ENCODE results near the gene BCL7A. TPM values are rescaled to one million over a fixed set of nuclear protein-coding genes. Genes with fewer than 3 reads are reported as not detected.

The BCL7A gene
- total and polyA plus RNA-seq, 2 experiments from 2014 or later: 19.1 to 30.5 TPM

DNA sequence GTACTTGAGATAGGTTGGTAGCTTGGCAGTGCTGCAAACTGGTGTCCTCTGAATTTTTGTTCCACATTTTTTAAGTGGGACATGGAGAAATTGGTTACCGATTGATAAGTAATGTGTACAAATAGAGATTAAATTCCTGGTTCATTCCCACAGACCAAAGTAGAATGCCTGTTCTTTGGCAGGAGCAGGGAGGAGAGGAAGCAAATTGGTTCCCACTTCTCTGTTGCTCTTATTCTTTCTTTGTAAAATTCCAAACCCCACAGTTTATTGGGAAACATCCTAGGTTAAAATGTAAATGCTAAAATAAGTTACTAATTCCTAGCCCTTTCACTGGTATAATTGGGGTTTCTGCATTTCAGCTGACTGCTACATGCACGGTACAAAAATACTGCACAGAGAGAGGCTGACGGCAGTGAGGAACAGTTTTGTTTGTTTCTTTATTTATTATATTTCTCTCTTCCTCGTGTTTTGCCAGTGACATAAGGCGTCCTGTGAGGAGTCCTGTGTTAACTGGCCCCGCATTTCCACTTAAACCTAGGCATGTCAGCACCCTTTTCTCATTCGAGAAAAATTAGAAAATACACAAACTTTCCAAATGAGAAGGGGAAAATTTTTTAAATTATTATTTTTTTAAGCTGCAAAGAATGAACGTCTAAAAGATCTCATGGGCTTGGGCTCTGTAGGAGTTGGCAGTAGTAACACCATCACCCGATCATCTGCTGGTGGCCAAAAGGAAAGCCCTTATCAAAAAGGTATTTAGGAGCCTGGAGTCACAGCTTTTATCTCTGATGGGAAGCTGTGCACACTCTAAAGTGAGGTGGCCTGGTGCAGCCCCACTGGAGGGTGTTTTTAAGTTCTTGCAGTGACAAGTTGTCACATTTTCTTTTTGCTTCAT, 25.4 kb upstream of the BCL7A start:
- Histone ChIP-seq H3K4me1 (ENCODE audit: low read depth) (peaks cover 14% of the 10 kb centered on the region), H3K4me3 (no peak overlapping the region), H3K36me3 (no peaks in the 10 kb centered on the region), H3K27me3 (no peaks in the 10 kb centered on the region), H3K9me3 (ENCODE audit: low read depth) (no peaks in the 10 kb centered on the region), H3K27ac (peak overlapping the region; percentile 83)
- peak in 1 of 2 donors; percentile 5 for DNase-seq (ENCODE audit: low read depth in 1 of 2, low spot score in 1 of 2)
- TF ChIP-seq, protein P1, sequence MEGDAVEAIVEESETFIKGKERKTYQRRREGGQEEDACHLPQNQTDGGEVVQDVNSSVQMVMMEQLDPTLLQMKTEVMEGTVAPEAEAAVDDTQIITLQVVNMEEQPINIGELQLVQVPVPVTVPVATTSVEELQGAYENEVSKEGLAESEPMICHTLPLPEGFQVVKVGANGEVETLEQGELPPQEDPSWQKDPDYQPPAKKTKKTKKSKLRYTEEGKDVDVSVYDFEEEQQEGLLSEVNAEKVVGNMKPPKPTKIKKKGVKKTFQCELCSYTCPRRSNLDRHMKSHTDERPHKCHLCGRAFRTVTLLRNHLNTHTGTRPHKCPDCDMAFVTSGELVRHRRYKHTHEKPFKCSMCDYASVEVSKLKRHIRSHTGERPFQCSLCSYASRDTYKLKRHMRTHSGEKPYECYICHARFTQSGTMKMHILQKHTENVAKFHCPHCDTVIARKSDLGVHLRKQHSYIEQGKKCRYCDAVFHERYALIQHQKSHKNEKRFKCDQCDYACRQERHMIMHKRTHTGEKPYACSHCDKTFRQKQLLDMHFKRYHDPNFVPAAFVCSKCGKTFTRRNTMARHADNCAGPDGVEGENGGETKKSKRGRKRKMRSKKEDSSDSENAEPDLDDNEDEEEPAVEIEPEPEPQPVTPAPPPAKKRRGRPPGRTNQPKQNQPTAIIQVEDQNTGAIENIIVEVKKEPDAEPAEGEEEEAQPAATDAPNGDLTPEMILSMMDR (IDR thresholded peaks at IDR 0.05; ENCODE audit: low read depth, low read length): no peak

DNA sequence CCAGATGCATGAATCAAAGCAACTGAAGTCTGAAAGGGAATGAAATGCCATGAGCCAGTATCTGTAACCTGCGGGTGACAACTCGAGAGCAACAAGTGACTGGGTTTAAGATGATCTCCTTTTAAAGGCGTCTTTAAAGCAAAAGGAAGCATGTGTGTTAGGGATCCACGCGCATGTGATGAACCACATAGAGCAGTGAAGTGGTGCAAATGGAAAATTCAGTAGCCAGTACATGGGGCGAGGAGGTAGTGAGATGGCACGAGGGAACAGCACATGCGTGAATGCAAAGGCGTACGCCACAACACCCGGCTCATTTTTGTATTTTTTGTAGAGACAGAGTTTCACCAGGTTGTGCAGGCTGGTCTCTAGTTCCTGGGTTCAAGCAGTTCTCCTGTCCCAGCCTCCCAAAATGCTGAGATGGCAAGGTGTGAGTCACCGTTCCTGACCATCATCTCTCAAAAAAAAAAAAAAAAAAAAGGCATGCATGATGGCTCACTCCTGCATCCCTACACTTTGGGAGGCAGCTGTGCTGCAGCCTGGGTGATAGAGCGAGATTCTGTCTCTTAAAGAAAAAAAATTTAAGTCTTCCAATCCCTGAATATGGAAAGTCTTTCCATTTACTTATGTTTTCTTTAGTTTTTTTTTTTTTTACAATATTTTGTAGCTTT, 24.6 kb upstream of the BCL7A start:
- DNase-seq (ENCODE audit: low read depth in 1 of 2, low spot score in 1 of 2): peak in 1 of 2 donors; percentile 55
- H3K27ac ChIP-seq: peak overlapping the region; percentile 83
- no peak overlapping the region for H3K4me3 ChIP-seq
- no peaks in the 10 kb centered on the region for H3K9me3 ChIP-seq (ENCODE audit: low read depth)
- no peaks in the 10 kb centered on the region for H3K36me3 ChIP-seq
- TF ChIP-seq, protein P1 (IDR thresholded peaks at IDR 0.05; ENCODE audit: low read depth, low read length): no peak
- peaks cover 14% of the 10 kb centered on the region for H3K4me1 ChIP-seq (ENCODE audit: low read depth)
- H3K27me3 ChIP-seq: no peaks in the 10 kb centered on the region

DNA sequence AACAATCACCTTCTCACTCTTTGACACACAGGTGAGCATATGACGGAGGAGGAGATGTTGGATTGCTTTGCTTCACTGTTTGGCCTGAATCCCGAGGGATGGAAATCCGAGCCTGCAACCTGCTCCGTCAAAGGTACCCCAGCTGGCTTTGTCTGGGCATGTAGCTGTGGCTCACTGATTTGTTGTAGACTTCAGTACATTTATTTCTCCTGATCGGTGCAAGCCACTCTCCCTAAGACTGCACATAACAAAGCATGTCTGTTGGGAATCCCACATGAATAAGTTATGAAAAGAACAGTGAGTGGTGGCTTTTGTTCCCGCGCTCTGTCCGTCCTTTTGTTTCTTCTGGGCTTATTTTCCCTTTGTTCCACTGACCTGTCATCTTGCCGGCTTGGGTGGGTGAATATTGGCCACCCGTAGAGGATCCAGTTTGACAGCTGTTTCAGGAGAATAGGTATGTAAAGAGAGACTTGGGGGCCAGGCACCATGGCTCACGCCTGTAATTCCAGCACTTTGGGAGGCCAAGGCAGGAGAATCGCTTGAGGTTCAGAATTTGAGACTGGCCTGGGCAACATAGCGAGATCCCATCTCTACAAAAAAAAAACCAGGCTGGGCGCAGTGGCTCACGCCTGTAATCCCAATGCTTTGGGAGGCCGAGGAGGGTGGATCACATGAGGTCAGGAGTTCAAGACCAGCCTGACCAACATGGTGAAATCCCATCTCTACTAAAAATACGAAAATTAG, 20.0 kb upstream of the BCL7A start:
- Histone ChIP-seq H3K4me3 (no peak overlapping the region), H3K27ac (no peak overlapping the region), H3K36me3 (no peaks in the 10 kb centered on the region), H3K9me3 (ENCODE audit: low read depth) (no peaks in the 10 kb centered on the region), H3K4me1 (ENCODE audit: low read depth) (peaks cover 17% of the 10 kb centered on the region), H3K27me3 (no peaks in the 10 kb centered on the region)
- DNase-seq (ENCODE audit: low read depth in 1 of 2, low spot score in 1 of 2): no peak
- TF ChIP-seq, protein P1 (IDR thresholded peaks at IDR 0.05; ENCODE audit: low read depth, low read length): no peak

DNA sequence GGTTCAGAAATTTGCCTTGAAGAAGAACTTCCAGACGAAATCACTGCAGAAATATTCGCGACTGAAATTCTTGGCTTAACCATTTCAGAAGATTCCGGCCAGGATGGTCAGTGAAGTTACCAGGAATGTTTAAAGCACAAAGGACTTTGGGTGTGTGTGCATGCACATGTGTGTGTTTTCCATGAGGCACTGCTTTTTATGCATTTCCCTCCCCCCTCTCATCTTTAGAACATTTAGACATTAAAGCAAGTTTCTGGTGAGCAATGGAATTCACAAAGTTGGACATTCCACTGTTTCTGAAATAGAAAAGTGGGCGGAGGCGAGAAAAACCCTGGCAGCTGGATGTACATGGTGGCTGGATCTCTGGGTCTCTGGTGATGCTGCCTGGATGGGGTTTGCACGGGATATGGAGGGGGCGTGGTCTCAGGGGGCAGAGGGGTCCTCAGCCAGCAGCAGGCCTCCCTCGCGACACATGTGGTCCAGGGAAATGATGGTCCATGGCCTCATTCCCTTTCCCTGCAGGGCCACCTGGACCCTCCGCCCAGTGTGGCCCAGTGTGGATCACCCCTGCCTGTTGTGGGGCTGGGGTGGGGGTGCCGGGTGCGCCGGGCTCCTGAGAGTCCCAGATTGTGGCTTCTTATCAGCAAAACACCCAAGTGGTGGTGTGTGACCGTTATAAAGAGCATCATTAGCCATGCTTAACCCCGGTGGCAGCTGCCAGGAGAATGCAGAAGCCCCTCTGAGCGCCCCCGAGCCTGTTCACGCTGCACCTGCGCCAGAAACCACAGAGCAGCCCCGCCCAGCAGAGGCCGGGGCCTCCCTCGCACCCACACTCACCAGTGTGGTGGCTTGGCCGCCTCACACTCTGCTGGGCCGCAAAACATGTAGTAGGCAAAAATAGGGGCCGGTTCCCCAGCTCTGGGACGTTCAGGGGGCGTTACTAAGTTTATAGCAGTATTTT, 17.8 kb upstream of the BCL7A start:
- H3K27me3 ChIP-seq: no peaks in the 10 kb centered on the region

More for the DNA sequence above, 17.8 kb upstream of the BCL7A start:
- H3K4me1 ChIP-seq (ENCODE audit: low read depth): peaks cover 11% of the 10 kb centered on the region
- TF ChIP-seq, protein P1 (IDR thresholded peaks at IDR 0.05; ENCODE audit: low read depth, low read length): no peak
- peak overlapping the region; percentile 54 for H3K27ac ChIP-seq
- no peak overlapping the region for H3K4me3 ChIP-seq
- no peaks in the 10 kb centered on the region for H3K9me3 ChIP-seq (ENCODE audit: low read depth)
- DNase-seq (ENCODE audit: low read depth in 1 of 2, low spot score in 1 of 2): peak in 1 of 2 donors; percentile 31
- H3K36me3 ChIP-seq: no peaks in the 10 kb centered on the region
